DND-41 (cell line): ENCODE results near the gene CXCR5.

ENCODE experiments used
- ATAC-seq: fragments of 200-7000 bp; cut with Tn5 transposase; 3 replicates; pipeline ENCODE4 v1.9.1; 2021; ENCODE audit warnings: low read depth; ENCODE audit not compliant: insufficient read depth
- DNase-seq: peaks from one replicate; pipeline ENCODE4 v3.0.0-alpha.2; 2020
- H2AFZ ChIP-seq: 2 replicates; pipeline ENCODE4 v1.6.0; 2012; ENCODE audit warnings: low read depth, low read length
- H3K27ac ChIP-seq: 2 replicates; pipeline ENCODE4 v1.5.1; 2012; ENCODE audit warnings: low read length, inconsistent platforms
- H3K27me3 ChIP-seq: fragments of 200-600 bp; sonication (generic); 2 replicates; pipeline ENCODE4 v1.6.0; 2012; ENCODE audit warnings: low read length, mild to moderate bottlenecking, inconsistent platforms; ENCODE audit not compliant: insufficient read depth, poor library complexity
- H3K36me3 ChIP-seq: 2 replicates; pipeline ENCODE4 v1.5.1; 2012; ENCODE audit warnings: low read length, inconsistent platforms; ENCODE audit not compliant: insufficient read depth
- H3K4me1 ChIP-seq: 2 replicates; pipeline ENCODE4 v1.5.1; 2012; ENCODE audit warnings: mild to moderate bottlenecking, low read length; ENCODE audit not compliant: insufficient read depth
- H3K4me2 ChIP-seq: 2 replicates; pipeline ENCODE4 v1.6.0; 2012; ENCODE audit warnings: mild to moderate bottlenecking, moderate library complexity, low read length, inconsistent platforms; ENCODE audit not compliant: insufficient read depth
- H3K4me3 ChIP-seq, 2 experiments: fragments of 200-600 bp in 1 of 2; shearing (Covaris generic) in 1 of 2; 2 replicates each; pipeline ENCODE4 v1.5.1; 2012 to 2016; ENCODE audit warnings: inconsistent platforms in 2 of 2, low read length in 2 of 2, mild to moderate bottlenecking in 2 of 2, low read depth in 1 of 2, moderate library complexity in 1 of 2
- H3K79me2 ChIP-seq: 2 replicates; pipeline ENCODE4 v1.6.0; 2012; ENCODE audit warnings: low read length, inconsistent platforms; ENCODE audit not compliant: insufficient read depth
- H3K9ac ChIP-seq: 2 replicates; pipeline ENCODE4 v1.6.0; 2012; ENCODE audit warnings: low read depth, mild to moderate bottlenecking, inconsistent platforms, low read length, moderate library complexity
- H3K9me3 ChIP-seq: 2 replicates; pipeline ENCODE4 v1.5.1; 2012; ENCODE audit warnings: low read length, moderate library complexity, mild to moderate bottlenecking, inconsistent platforms; ENCODE audit not compliant: insufficient read depth, severe bottlenecking
- H4K20me1 ChIP-seq: 2 replicates; pipeline ENCODE4 v1.6.0; 2012; ENCODE audit warnings: low read length; ENCODE audit not compliant: insufficient read depth
- CTCF ChIP-seq: IDR thresholded peaks from 2 replicates; pipeline ENCODE4 v1.5.1; 2012; ENCODE audit warnings: borderline replicate concordance, low read length, moderate library complexity, mild to moderate bottlenecking; ENCODE audit not compliant: poor library complexity, severe bottlenecking; ENCODE audit errors: extremely low read depth
- EZH2 ChIP-seq: IDR thresholded peaks from 3 replicates; pipeline ENCODE4 v1.6.1; 2012; ENCODE audit warnings: borderline replicate concordance, low read depth, mild to moderate bottlenecking, moderate library complexity, low read length, inconsistent platforms; ENCODE audit not compliant: severe bottlenecking

CXCR5 gene

GRCh38 chr11:118922745-118923627, 39.3 kb downstream of the CXCR5 start:
- no peak for DNase-seq
- no peaks in the 10 kb centered on the region for H3K9me3 ChIP-seq
- peaks cover 32% of the 10 kb centered on the region for H4K20me1 ChIP-seq
- H3K4me1 ChIP-seq = peaks cover 93% of the 10 kb centered on the region
- peak overlapping the region; percentile 82 for H3K9ac ChIP-seq
- no peaks in the 10 kb centered on the region for H3K27me3 ChIP-seq
- H3K27ac ChIP-seq = peak overlapping the region; percentile 66
- no peak for TF ChIP-seq EZH2
- no peak for TF ChIP-seq CTCF
- no peak for ATAC-seq
- H3K36me3 ChIP-seq = peaks cover 21% of the 10 kb centered on the region; the same call in 1 of the 2 replicates
- H3K4me3 ChIP-seq = peak overlapping the region; percentile 50 to 97; a peak in 3 of 4 replicates
- peak overlapping the region; percentile 89 for H3K4me2 ChIP-seq
- no peak overlapping the region for H2AFZ ChIP-seq
- peaks cover 73% of the 10 kb centered on the region for H3K79me2 ChIP-seq

GRCh38 chr11:118923721-118924587, 40.3 kb downstream of the CXCR5 start:
- Histone ChIP-seq H3K4me2 (peak overlapping the region; percentile 89), H3K36me3 (peaks cover 21% of the 10 kb centered on the region; the same call in 1 of the 2 replicates), H3K27ac (peak overlapping the region; percentile 66), H3K9me3 (no peaks in the 10 kb centered on the region), H3K9ac (peak overlapping the region; percentile 82), H3K4me3 (peak overlapping the region; percentile 50 to 97), H4K20me1 (peaks cover 32% of the 10 kb centered on the region), H3K4me1 (peaks cover 94% of the 10 kb centered on the region), H3K79me2 (peaks cover 64% of the 10 kb centered on the region), H3K27me3 (no peaks in the 10 kb centered on the region), H2AFZ (no peak overlapping the region)
- TF ChIP-seq EZH2 = no peak
- no peak for TF ChIP-seq CTCF
- DNase-seq (no peak), ATAC-seq (no peak)

GRCh38 chr11:118924591-118925585, 41.2 kb downstream of the CXCR5 start:
- peaks cover 55% of the 10 kb centered on the region for H3K79me2 ChIP-seq
- no peaks in the 10 kb centered on the region for H3K9me3 ChIP-seq
- H3K9ac ChIP-seq = peak overlapping the region; percentile 82
- peaks cover 91% of the 10 kb centered on the region for H3K4me1 ChIP-seq
- H3K27ac ChIP-seq = peak overlapping the region; percentile 66
- peak; percentile 20; the same call in 1 of the 3 replicates for ATAC-seq
- peak overlapping the region; percentile 89 for H3K4me2 ChIP-seq
- peak overlapping the region; percentile 57 for H2AFZ ChIP-seq
- peaks cover 28% of the 10 kb centered on the region for H4K20me1 ChIP-seq
- peaks cover 21% of the 10 kb centered on the region; the same call in 1 of the 2 replicates for H3K36me3 ChIP-seq
- DNase-seq = peak; percentile 58
- H3K4me3 ChIP-seq = peak overlapping the region; percentile 50 to 97
- no peaks in the 10 kb centered on the region for H3K27me3 ChIP-seq
- TF ChIP-seq CTCF = no peak
- no peak for TF ChIP-seq EZH2
